Cortex of kidney (tissue), 1 donor: ENCODE data around the gene COL23A1.

Experiments used
- DNase-seq: peaks from one replicate; lab custom pipeline; 2025; lab: John Stamatoyannopoulos, UW

COL23A1 gene

DNA sequence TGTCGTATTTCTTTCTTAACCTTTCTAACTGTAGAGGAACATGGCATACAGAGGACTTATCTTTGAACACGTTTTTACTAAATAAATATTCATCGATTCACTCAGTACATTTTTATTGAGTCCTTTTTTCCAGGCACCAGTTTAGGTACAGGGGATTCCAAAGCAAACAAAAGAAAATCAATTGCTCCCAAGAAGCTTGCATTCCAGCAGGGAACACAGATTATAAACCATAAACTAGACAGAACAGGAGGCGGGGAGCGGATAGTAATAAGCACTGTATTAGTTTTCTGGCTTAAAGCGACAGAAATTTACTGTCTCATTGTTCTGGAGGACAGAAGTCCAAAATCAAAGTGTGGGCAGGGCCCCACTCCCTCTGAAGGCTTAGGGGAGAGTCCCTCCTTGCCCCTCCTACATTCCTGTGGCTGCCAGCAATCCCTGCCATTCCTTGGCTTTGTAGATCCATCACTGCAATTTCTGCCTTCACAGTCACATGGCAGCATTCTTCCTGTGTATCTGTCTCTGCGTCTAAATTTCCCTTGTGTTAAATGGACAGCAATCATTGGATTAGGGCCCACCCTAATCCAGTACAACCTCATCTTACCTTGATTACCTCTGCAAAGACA is 115.5 kb downstream of the COL23A1 start:
- DNase-seq, result no peak

DNA sequence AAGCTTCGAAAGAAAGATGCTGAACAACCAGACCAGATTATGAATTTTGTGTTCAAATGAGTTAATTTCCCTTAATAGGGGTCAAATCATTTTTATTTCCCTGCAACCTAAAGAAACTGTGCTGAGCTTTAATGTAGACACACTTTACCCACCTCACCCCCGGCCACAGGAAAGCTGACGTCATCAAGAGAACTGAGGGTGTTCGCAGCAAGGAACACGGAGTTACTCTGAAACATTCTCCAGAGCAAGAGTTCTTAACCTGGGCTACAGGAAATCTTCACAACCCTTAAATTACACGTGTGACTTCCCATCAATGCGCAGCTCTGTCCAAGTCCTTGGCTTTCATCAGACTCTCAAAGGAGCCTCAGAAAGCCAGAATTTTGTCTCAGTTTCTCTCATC is 116.3 kb downstream of the COL23A1 start:
- DNase-seq, result no peak

DNA sequence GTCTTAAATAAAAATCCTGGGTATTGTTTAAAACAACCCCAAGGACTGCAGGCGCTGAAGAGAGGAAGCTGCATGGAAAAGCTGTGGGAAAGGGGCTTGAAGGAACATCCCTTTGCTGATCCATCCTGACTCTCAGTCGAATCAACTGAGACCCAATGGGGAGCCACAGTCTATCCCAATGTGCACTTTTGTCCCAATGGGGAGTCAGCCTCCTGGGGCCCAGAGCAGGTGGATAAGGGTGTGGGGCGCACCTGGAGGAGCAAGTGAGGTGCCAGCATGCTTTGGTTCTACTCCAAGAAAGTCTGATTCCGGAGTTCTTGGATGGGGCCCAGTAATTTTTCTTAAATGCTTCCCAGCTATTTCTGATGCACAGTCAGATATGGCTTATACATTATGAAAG is 118.1 kb downstream of the COL23A1 start:
- no peak for DNase-seq

DNA sequence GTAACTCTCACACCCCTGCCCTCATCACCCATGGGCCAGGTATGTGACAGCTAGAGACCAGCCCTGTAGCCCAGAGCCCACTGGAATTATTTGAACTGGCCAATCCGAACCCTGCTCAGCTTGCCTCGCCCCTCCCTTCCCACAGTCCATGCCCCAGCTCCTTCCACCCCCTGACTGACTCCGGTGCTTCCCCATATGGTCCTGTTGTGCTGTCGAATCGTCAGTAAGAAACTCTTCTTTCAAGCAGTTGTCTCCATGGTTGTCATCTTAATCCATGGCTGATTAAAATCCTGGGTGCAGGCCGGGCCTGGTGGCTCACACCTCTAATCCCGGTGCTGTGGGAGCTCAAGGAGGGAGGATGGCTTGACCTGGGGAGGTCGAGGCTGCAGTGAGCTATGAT is 118.5 kb downstream of the COL23A1 start:
- DNase-seq, result no peak

DNA sequence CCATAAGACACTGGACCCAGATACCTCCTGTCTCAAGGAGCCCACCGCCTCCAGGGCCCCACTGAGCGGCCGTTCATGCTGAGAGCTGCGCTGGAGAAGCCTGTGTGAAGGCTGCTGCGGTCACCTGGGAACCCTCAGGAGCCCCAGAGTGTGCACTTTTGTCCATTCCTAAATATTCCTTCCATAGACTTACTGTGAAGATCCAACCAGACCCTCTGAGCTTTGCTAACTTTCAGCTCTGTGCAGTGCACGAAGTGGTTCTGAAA is 119.5 kb downstream of the COL23A1 start:
- no peak for DNase-seq

DNA sequence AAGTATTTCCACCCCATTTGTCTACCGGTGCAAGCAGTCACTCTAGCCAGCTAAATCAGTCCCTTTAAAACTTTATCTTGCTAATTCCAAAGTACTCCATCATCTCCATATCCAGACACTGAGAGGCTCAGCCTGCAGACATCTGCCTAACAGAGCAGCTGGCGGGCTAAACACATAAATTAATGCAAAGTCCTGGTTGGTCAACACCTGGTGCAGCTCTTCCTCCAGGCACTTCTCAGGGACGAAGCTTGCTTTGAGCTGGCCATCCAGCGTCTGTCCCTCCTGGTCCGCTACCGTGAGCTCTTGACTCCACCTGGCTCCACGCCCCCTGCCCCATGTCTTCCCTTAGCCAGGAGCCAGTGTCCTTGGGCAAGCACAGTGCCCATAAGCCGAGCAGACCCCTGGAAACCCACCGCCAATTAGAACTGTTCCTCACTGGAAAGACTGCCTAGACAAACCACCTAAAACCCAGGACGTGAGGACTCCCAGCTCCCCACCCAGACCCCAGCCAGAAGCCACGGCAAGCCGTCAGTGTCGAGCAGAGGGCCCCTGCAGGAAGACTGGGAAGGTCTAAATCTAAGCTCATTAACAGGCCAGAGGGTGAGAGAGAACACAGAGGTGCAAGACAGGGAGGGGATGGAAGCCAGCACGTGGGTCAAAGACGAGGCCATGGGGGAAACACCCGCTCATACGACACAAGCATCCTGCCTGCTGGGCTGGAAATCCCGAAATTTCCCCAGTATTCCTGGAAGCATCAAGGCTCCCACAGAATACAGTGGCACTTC is 120.0 kb downstream of the COL23A1 start:
- DNase-seq, result no peak

DNA sequence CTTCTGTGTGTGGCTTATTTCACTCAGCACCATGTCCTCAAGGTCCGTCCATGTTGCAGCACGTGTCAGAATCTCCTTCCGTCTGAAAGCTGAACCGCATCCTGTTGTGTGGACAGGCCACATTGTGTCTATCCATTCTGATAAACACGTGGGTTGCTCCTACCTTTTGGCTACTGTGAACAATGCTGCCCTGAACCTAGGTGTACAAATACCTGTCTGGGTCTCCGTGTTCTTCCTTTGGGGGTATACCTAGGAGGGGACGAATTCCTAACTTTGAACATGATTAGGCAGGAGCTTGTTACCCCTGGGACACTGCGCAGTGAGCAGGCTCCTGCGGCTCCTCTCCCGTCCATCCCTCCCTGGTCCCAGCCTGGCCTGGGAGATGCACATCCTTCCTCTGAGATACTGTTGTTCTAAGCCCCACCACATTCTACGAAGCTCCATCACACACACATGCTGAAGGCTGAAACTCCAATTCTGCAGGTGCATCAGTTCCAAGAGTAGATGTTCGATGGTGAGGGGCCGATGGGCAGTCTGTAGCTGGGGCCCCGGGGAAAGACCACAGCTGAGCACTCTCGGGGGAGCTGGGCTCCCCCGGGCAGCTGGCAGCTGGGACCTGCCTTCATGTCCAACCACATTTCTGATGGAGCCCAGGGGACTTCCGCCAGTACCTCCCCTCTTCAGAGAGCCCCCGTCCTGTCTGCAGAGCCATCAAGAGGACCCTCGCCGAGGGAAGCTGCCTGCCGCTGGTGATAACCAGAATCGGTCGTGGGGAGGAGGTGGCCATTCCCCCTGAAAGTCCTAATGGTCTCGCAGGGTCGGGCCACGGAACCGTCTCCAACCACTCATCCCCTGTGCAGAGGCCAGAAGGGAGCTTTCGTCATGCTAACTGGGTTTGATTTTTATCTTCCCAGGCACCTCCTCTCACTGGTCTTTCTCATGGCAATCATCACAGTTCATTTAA is 120.9 kb downstream of the COL23A1 start:
- no peak for DNase-seq

DNA sequence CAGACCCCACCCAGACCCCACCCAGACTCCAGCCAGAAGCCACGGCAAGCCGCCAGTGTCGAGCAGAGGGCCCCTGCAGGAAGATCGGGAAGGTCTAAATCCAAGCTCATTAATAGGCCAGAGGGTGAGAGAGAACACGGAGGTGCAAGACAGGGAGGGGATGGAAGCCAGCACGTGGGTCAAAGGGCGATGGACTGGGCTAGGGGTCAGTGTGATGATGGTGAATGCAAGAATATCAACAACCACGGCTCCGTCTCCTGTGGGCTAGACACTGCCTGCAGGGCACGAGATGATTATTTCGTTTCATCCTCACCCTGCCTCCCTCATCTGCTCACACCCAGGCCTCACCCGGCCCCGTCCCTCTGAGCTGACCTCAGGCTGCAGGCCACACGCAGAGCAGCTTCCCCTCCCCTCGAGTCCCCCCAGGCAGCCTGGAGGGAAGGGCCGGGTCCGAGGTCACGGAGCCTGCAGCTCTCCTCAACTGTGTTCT is 122.0 kb downstream of the COL23A1 start:
- no peak for DNase-seq

DNA sequence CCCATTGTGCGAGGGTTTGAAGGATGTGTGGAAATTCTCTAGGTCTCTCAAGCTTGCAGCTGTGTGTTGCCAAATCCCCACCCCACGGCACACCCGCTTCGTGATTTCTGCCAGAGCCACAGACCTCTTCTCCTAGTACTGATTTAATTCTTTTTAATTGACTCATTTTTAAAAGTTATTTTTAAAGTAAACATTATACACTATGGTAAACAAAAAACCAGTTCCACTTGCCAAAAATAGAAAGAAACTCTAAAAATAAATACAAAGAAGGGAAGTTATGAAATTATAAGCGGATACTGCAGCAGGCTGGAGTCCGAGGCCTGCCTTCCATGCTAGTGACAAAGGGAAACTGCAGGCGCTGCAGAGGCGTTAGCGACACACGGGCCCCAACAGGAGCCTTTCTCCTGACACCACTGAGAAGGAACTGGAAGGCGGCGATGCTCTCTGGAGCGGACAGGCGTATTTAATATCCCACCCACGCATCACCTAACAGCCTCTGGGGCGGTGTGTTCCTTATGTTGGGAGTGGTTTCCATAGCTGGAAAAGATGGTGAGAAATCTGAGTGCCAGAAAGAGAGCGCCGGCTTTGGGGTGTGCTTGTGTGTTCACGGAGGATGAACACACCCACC is 122.5 kb downstream of the COL23A1 start:
- DNase-seq, result no peak

DNA sequence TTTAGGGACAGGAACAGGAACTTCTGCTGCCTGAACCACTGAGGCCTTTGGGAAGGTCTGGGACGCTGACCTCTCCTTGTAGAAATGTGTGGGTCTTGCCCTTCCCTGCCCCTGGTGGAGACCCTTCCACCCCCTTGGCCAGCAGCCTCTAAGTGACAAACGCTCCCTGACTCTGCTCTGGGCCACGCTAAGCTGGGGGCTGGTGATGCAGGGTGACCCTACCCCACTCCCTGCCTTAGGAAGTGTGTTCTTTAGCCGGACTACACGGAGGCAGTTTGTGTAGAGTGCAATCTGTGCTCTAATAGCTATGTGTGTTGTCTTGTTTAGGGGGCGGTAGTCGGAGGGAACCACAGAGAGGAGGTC is 123.0 kb downstream of the COL23A1 start:
- DNase-seq, result no peak

DNA sequence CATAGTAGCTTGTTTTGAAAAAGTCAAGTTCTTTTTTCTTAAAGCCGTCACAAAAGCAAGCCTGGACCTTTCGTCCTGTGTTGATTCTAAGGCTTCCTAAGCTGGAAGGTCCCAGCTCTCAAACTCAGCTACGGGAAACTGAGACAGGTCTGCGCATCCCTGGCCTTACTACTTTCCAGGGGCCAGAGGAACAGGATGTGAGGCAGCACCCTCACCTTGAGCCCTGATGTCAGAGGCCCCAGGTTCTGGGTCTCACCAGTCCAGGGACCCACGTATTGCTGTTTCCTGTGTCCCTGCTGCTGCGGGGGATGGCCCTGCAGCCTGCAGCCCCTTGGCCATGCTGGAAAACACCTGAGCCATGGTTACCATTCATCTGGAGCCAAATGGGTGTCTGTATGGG is 123.9 kb downstream of the COL23A1 start:
- DNase-seq, result no peak

DNA sequence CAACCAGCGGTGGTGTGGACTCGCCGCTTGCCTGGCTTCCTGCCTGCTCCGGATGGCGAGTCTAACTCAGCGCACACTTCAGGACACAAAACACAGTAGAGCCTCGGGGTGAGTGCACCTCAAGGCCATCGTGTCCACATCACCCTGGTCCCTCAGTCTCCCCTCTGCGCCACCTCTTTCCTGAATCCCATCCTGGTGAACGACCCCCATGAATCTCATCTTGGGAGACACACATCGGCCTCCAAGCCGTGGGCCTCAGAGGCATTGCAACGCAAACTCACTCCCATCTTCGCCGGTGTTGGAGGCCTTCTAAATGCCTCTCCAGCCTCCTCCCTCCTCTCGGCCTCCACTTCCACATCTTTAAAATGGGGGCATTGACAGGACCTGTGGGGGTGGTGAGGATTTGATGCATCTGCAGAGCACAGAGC is 124.3 kb downstream of the COL23A1 start:
- no peak for DNase-seq

DNA sequence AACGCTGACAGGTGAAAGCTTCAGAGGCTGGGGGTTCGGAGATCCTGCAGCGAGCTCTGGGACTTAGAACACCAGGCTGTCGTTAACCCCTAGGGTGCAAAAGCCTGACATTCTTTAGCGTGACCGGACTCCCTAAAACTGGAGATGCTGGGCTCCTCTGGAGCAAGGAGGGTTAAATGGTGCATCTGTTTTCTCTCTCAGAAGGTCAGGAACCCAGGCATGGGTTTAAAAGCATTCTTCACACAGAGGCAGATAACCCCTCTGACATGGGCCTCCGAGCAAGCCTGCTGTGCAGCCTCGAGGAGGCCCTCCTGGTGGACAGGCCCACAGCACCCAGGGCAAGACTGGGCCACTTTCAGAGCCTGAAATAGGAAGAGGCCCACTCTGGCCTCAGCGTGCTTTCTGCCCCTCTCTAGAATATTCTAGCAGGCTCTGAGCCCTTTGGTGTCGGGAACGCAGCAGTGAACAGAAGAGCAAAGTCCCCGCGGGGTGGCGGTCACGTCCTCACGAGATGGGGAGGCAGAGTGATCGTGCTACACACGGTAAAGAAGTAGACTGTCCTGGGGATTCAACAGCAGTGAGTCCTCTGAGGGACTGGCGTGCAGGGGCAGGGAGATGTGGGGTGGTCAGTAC is 124.8 kb downstream of the COL23A1 start:
- no peak for DNase-seq

DNA sequence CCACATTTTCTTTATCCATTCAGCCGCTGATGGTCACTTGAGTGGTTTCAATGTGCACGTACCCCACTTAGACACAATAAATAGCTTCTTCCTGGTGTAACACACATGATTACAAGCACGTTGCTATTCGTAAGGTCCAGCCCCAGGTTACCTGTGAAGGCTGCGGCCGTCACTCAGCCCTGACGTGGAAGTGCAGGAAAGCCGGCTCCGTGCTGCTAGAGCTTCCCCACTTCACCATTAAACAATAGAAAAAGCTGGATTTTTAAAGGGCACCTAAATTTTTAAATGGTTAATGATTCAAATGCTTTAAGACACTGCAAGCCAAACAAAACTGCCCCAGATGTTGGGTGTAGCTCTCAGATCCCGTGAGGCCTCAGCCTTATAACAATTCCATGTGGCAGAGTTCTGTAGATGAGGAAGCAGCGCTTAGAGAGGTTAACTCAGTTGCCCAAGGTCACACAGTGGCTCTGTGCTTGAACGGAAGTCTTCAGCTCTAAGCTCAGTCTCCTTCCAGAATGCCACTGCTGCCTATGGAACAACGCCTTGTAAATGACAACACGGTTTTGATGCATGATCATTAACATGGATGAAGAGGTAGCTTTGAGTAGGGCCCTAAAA is 125.7 kb downstream of the COL23A1 start:
- no peak for DNase-seq

DNA sequence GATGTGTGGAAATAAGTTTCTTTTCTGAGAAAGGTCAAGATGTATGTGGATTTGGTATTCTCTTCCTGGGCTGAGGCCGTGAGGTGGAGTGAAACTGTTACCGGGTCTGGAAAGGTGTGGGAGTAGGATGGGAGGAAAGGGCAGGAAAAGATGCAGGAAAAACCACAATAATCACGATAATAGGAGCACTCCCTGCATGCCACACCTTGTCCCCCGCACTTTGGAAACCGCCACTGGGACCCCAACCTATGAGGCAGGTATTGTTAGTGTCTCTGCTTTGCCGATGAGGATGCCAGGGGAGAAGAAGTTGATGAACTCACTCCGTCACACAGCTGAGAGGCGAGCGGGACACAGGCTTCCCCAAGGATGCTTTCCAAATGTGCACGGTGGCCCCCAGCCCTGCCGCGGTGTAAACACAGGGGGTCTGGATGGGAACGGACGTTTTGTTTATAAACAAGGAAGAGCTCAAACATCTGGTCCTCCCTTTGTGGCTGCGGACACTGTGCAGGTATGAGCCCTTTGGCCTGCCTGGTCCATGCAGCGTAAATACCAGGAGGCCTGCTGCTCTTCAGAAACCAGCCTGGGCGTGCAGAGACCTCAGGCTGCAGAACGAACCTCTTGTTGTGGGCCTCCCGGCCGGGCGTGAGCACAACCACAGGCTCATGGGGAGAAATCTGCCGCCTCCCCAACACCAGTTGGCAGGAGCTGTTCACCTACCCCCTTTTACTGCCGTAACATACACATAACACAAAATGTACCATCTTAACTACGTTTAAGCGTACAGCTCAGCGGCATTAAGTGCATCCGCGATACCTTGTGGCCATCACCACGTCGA is 126.7 kb downstream of the COL23A1 start:
- DNase-seq, result no peak

DNA sequence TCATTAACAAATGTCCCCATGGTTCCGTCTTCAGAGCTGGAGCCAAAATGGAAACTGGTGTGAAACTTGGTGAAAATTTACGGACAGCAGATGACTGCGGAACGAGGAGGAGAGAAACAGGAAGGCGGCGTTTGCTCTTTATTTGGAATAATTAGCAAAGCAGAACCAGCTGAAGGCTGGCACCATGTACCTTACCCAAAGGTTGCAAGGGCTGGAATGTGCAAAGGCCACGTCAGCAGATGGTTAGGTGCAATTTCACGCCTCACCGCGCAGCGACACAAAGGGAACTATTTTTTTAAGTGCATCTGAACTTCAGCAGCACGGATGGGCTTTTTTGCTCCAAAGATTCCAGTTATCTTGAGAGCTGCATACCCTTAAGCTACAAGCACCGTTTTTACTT is 127.4 kb downstream of the COL23A1 start:
- no peak for DNase-seq

DNA sequence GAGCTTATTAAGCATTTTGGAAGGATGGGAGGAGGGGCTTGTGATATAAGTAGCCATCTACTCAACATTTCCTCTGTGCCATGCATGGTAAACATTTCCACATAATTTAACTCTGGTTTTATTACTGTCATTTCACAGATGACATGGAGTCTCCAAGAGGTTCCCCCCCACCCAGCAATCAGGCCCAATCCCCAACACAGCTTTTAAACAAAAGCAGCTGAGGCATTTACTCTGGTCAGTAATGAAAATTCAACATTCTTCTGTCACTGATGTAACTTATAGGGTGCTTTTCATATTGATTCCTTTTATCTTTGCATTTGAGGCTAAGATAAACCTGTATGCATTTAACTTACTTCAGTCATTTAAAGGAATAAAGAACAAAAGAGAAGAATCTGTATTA is 128.1 kb downstream of the COL23A1 start:
- DNase-seq, result no peak

DNA sequence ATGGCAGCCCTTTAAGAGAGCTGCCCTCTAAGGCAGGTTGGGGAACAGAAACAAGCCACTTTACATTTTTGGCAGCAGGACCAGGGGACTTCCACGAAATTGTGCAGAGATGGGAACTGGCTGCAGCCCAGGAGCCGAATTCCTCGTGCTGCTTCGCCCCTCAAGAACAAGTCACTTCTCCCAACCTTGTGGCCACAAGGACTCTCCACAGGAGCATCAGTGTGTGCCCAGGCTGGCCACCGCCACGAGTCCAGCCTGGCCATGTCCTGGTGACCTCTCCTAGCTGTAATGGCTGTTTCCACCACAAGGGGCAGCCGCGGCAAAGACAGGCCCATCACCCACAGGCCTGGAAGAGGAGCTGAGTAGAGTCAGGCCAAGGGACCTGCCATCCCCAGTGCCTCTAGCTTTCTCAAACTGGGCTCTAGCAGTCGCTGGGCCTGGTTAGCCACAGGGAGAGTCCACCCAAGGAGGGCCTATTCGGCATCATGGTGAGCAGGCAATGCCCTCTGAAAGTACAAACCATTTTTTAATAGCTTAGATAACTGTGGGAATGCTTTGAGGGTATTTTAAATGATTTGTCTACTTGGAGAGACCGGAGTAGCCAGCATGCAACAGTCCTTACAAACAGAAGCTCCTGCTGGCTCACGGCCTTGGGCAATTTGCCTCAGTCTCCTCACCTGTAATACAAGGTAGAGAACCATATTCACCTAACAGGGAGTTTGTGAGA is 129.0 kb downstream of the COL23A1 start:
- DNase-seq, result no peak

DNA sequence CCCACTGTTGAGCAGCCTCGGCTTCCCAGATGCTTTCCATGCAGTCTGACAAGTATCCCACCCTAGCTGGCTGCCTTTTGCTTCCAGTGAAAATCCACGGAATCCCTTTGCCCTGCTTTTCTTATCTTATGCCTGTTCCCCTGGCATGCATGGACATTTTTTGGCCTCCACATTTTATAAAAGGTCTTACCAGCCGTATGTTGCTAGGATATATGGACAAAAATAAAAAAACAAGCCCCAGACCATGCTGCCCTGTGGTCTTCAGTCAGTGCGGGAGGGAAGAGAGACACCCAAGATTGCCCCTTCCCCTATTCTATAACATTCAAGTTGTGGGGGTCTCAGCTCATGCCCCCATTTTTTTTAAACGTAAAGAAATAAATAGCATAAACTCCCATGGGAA is 129.6 kb downstream of the COL23A1 start:
- no peak for DNase-seq

DNA sequence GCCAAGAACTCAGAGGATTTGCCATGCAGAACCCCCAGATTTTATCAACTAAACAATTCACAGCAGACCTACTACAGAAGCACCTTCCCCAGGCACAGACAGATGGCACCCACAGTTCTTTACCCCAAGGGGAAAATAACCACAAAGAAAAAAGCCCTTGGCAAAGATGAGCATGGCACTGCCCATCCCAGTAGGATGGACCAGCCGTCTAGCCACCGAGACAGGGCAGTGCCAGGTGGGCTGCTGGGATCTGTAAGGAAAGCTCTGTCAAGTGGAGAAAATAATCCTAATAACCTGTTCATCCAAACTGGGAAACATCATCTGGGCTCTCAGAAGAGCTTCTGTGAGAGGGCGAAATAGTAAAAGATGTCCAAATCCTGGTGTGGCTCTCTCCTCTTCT is 130.0 kb downstream of the COL23A1 start:
- no peak for DNase-seq
